ENCODE results near the gene IL31RA. TPM values are rescaled to one million over a fixed set of nuclear protein-coding genes. Genes with fewer than 3 reads are reported as not detected.

The IL31RA gene
- total RNA-seq, 1 experiment from 2014 or later: 0.24 TPM

- DNase-seq (ENCODE audit: low spot score): no peak
- H3K9me3 ChIP-seq (ENCODE audit: low read depth, low read length, poor library complexity, severe bottlenecking): no peaks in the 10 kb centered on the region
- ChIA-PET CTCF (no interaction called here), POLR2A (ENCODE audit: low non-redundant PET) (no interaction called here)
- BruUV-seq (replicated peaks): no TSS peak
- intact Hi-C loops (cut with micrococcal nuclease; ENCODE audit: unreplicated experiment): no loop called here
- TF ChIP-seq CTCF (conservative IDR thresholded peaks at IDR 0.05; ENCODE audit: low read depth, low read length): no peak
- no peak for TF ChIP-seq EZH2 (IDR thresholded peaks at IDR 0.05; ENCODE audit: borderline replicate concordance, low read depth, low read length, poor library complexity, severe bottlenecking)
- H3K4me1 ChIP-seq (ENCODE audit: insufficient read depth, low read length, poor library complexity, severe bottlenecking): no peaks in the 10 kb centered on the region
- H3K36me3 ChIP-seq (ENCODE audit: insufficient read depth, low read length, poor library complexity, severe bottlenecking): no peaks in the 10 kb centered on the region
- H3K4me3 ChIP-seq (ENCODE audit: low read depth, low read length, poor library complexity, severe bottlenecking): no peak overlapping the region
- H3K27ac ChIP-seq (ENCODE audit: low read depth, low read length, poor library complexity, severe bottlenecking): no peak overlapping the region
- H3K27me3 ChIP-seq (replicated peaks; ENCODE audit: insufficient read depth, low read depth, low read length, poor library complexity): no peaks in the 10 kb centered on the region
Measured at GRCh38 chr5:55877655-55878054, 26.5 kb downstream of the IL31RA start.

GRCh38 chr5:55880453-55880852 lies 29.3 kb downstream of the IL31RA start:
- Histone ChIP-seq H3K4me3 (ENCODE audit: low read depth, low read length, poor library complexity, severe bottlenecking) (no peak overlapping the region), H3K36me3 (ENCODE audit: insufficient read depth, low read length, poor library complexity, severe bottlenecking) (no peaks in the 10 kb centered on the region), H3K9me3 (ENCODE audit: low read depth, low read length, poor library complexity, severe bottlenecking) (no peaks in the 10 kb centered on the region), H3K4me1 (ENCODE audit: insufficient read depth, low read length, poor library complexity, severe bottlenecking) (no peaks in the 10 kb centered on the region), H3K27me3 (replicated peaks; ENCODE audit: insufficient read depth, low read depth, low read length, poor library complexity) (no peaks in the 10 kb centered on the region), H3K27ac (ENCODE audit: low read depth, low read length, poor library complexity, severe bottlenecking) (no peak overlapping the region)
- POLR2A ChIA-PET (ENCODE audit: low non-redundant PET): no interaction called here
- BruUV-seq (replicated peaks): no TSS peak
- CTCF ChIA-PET: no interaction called here
- DNase-seq (ENCODE audit: low spot score): no peak
- intact Hi-C loops (cut with micrococcal nuclease; ENCODE audit: unreplicated experiment): no loop called here
- TF ChIP-seq EZH2 (IDR thresholded peaks at IDR 0.05; ENCODE audit: borderline replicate concordance, low read depth, low read length, poor library complexity, severe bottlenecking) (no peak), CTCF (conservative IDR thresholded peaks at IDR 0.05; ENCODE audit: low read depth, low read length) (no peak)

GRCh38 chr5:55885359-55885758 lies 34.2 kb downstream of the IL31RA start:
- no peaks in the 10 kb centered on the region for H3K4me1 ChIP-seq (ENCODE audit: insufficient read depth, low read length, poor library complexity, severe bottlenecking)
- CTCF ChIA-PET: no interaction called here
- H3K9me3 ChIP-seq (ENCODE audit: low read depth, low read length, poor library complexity, severe bottlenecking): no peaks in the 10 kb centered on the region
- no peak overlapping the region for H3K4me3 ChIP-seq (ENCODE audit: low read depth, low read length, poor library complexity, severe bottlenecking)
- no peak for TF ChIP-seq CTCF (conservative IDR thresholded peaks at IDR 0.05; ENCODE audit: low read depth, low read length)
- no peak for TF ChIP-seq EZH2 (IDR thresholded peaks at IDR 0.05; ENCODE audit: borderline replicate concordance, low read depth, low read length, poor library complexity, severe bottlenecking)
- H3K36me3 ChIP-seq (ENCODE audit: insufficient read depth, low read length, poor library complexity, severe bottlenecking): no peaks in the 10 kb centered on the region
- BruUV-seq (replicated peaks): no TSS peak
- intact Hi-C loops (cut with micrococcal nuclease; ENCODE audit: unreplicated experiment): no loop called here
- H3K27ac ChIP-seq (ENCODE audit: low read depth, low read length, poor library complexity, severe bottlenecking): no peak overlapping the region
- DNase-seq (ENCODE audit: low spot score): no peak
- POLR2A ChIA-PET (ENCODE audit: low non-redundant PET): no interaction called here
- H3K27me3 ChIP-seq (replicated peaks; ENCODE audit: insufficient read depth, low read depth, low read length, poor library complexity): no peaks in the 10 kb centered on the region
